PC-9 (cell line): Measurements from ENCODE around the gene FPR1. TPM values are rescaled to one million over a fixed set of nuclear protein-coding genes. Genes with fewer than 3 reads are reported as not detected.

Experiments
- BruUV-seq: library from RNA; stranded (reverse); fragments of 400-500 nt; replicated peaks from 2 replicates; lab custom pipeline; 2021; lab: Mats Ljungman, UMichigan
- CTCF ChIA-PET: fragments of 300-600 bp; sonication (Branson Sonifier 250); formaldehyde crosslinking; loops from one replicate; lab custom pipeline; 2022; ENCODE audit warnings: antibody characterized with exemption; lab: Charles Lee
- POLR2A ChIA-PET: fragments of 300-600 bp; sonication (Branson Sonifier 250); formaldehyde crosslinking; loops from one replicate; lab custom pipeline; 2022; ENCODE audit warnings: antibody characterized with exemption; ENCODE audit not compliant: unreplicated experiment; lab: Charles Lee
- DNase-seq, 2 experiments: peaks; one replicate each; pipeline versions ENCODE4 v3.0.0 to v3.0.0-alpha.2; 2015 to 2022; ENCODE audit warnings: mixed read lengths in 1 of 2
- H2AFZ ChIP-seq: fragments of 200-600 bp; sonication (generic); 2 replicates; pipeline ENCODE4 v1.8.1; 2017; ENCODE audit warnings: antibody characterized with exemption
- H3F3A ChIP-seq: fragments of 200-600 bp; sonication (generic); 2 replicates; pipeline ENCODE4 v1.8.1; 2017; ENCODE audit warnings: antibody characterized with exemption, mild to moderate bottlenecking, low read depth; ENCODE audit not compliant: insufficient read depth
- H3K27ac ChIP-seq: fragments of 200-600 bp; sonication (generic); 2 replicates; pipeline ENCODE4 v1.6.1; 2016; ENCODE audit warnings: mixed run types
- H3K27me3 ChIP-seq: fragments of 200-600 bp; sonication (generic); 2 replicates; pipeline ENCODE4 v1.6.1; 2016; ENCODE audit warnings: low read depth, mixed run types; ENCODE audit not compliant: insufficient read depth
- H3K36me3 ChIP-seq: fragments of 200-600 bp; sonication (generic); 2 replicates; pipeline ENCODE4 v1.6.1; 2016; ENCODE audit warnings: low read depth, mixed run types
- H3K4me1 ChIP-seq: fragments of 200-600 bp; sonication (generic); replicated peaks from 2 replicates; pipeline ENCODE4 v1.6.1; 2016; ENCODE audit warnings: mixed run types; ENCODE audit not compliant: insufficient read depth
- H3K4me2 ChIP-seq: fragments of 200-600 bp; sonication (generic); 2 replicates; pipeline ENCODE4 v1.6.1; 2017; ENCODE audit warnings: mixed run types
- H3K4me3 ChIP-seq: fragments of 200-600 bp; sonication (generic); 2 replicates; pipeline ENCODE4 v1.6.1; 2016; ENCODE audit warnings: mixed run types
- H3K79me2 ChIP-seq: fragments of 200-600 bp; sonication (generic); 2 replicates; pipeline ENCODE4 v1.6.1; 2017; ENCODE audit warnings: low read depth, mixed run types
- H3K9me2 ChIP-seq: fragments of 200-600 bp; sonication (generic); 2 replicates; pipeline ENCODE4 v1.8.1; 2017; ENCODE audit warnings: mild to moderate bottlenecking; ENCODE audit not compliant: insufficient read depth
- H3K9me3 ChIP-seq: fragments of 200-600 bp; sonication (generic); 2 replicates; pipeline ENCODE4 v1.8.1; 2016; ENCODE audit warnings: low read depth; ENCODE audit not compliant: insufficient read depth
- H4K20me1 ChIP-seq: fragments of 200-600 bp; sonication (generic); 2 replicates; pipeline ENCODE4 v1.8.1; 2017; ENCODE audit not compliant: insufficient read depth
- CTCF ChIP-seq: fragments of 200-600 bp; sonication (generic); conservative IDR thresholded peaks from 2 replicates; pipeline ENCODE4 v1.6.1; 2017; ENCODE audit warnings: mixed run types, antibody characterized with exemption, mild to moderate bottlenecking, moderate library complexity
- EZH2 ChIP-seq: fragments of 200-600 bp; sonication (generic); IDR thresholded peaks from 2 replicates; pipeline ENCODE4 v1.8.0; 2017; ENCODE audit warnings: antibody characterized with exemption, low read depth
- intact Hi-C: fragments of 100-400 bp; cut with micrococcal nuclease; formaldehyde crosslinking; loops from one replicate; pipeline ENCODE4 v1.10.0; 2022; ENCODE audit not compliant: unreplicated experiment
- total RNA-seq: library from RNA; stranded (reverse); gene quantifications from 2 replicates; pipeline ENCODE4 v1.2.3, GENCODE V29; 2021

Gene FPR1
- total RNA-seq, 1 experiment from 2014 or later: not detected

GRCh38 chr19:51724543-51724942 is 27.1 kb downstream of the FPR1 start:
- Histone ChIP-seq H3K36me3 (no peaks in the 10 kb centered on the region), H3K27me3 (peaks cover 85% of the 10 kb centered on the region), H3K4me2 (no peak overlapping the region), H3F3A (no peaks in the 10 kb centered on the region), H3K4me1 (no peaks in the 10 kb centered on the region), H2AFZ (no peak overlapping the region), H3K79me2 (no peaks in the 10 kb centered on the region), H3K27ac (no peak overlapping the region), H3K9me2 (no peaks in the 10 kb centered on the region), H3K9me3 (no peaks in the 10 kb centered on the region), H3K4me3 (no peak overlapping the region), H4K20me1 (no peaks in the 10 kb centered on the region)
- intact Hi-C loops: no loop called here
- BruUV-seq: no TSS peak
- ChIA-PET POLR2A (no interaction called here), CTCF (no interaction called here)
- TF ChIP-seq EZH2 (no peak), CTCF (no peak)
- DNase-seq: no peak

- Histone ChIP-seq H3K9me2 (no peaks in the 10 kb centered on the region), H3F3A (no peaks in the 10 kb centered on the region), H3K4me2 (no peak overlapping the region), H3K36me3 (no peaks in the 10 kb centered on the region), H3K27ac (no peak overlapping the region), H3K4me3 (no peak overlapping the region), H2AFZ (no peak overlapping the region), H3K79me2 (no peaks in the 10 kb centered on the region), H4K20me1 (peaks cover 2% of the 10 kb centered on the region; the same call in 1 of the 2 replicates), H3K27me3 (peaks cover 80% of the 10 kb centered on the region), H3K9me3 (no peaks in the 10 kb centered on the region), H3K4me1 (no peaks in the 10 kb centered on the region)
- CTCF ChIA-PET: no interaction called here
- no peak for DNase-seq
- BruUV-seq: no TSS peak
- TF ChIP-seq EZH2 (no peak), CTCF (no peak)
- POLR2A ChIA-PET: no interaction called here
- intact Hi-C loops: no loop called here
Observed at GRCh38 chr19:51722492-51722891, 29.2 kb downstream of the FPR1 start.

DNA sequence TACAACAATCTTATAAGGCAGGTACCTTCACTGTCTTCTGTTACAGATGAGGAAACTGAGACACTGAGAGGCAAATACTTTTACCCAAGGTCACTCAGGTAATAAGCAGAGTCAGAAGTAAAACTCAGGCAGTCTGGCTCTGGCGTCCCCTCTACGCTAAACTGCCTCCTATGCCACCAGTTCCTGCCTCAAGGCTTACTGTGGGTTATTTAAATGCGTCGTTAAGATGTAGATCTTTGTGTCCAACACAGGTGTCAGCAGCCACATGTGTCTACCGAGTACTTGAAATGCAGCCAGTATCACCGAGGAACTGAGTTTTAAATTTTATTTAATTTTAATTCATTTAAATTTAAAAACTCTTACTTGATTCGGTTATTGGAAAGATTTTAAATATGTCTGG is 29.8 kb downstream of the FPR1 start:
- Histone ChIP-seq H3K79me2 (no peaks in the 10 kb centered on the region), H3K4me1 (no peaks in the 10 kb centered on the region), H3K36me3 (no peaks in the 10 kb centered on the region), H3K27ac (no peak overlapping the region), H3F3A (no peaks in the 10 kb centered on the region), H2AFZ (no peak overlapping the region), H3K9me2 (no peaks in the 10 kb centered on the region), H4K20me1 (peaks cover 2% of the 10 kb centered on the region; the same call in 1 of the 2 replicates), H3K4me3 (no peak overlapping the region), H3K4me2 (no peak overlapping the region), H3K27me3 (peaks cover 80% of the 10 kb centered on the region), H3K9me3 (no peaks in the 10 kb centered on the region)
- intact Hi-C loops: no loop called here
- CTCF ChIA-PET: no interaction called here
- DNase-seq: no peak
- TF ChIP-seq CTCF: no peak
- no peak for TF ChIP-seq EZH2
- POLR2A ChIA-PET: no interaction called here
- BruUV-seq: no TSS peak
